GM19099 (cell line): ENCODE measurements around the gene LENG1.

Experiments used
- POLR2A ChIP-seq: IDR thresholded peaks from 3 replicates; pipeline ENCODE4 v1.6.1; 2011; ENCODE audit warnings: low read depth; ENCODE audit not compliant: insufficient read length; ENCODE audit errors: extremely low read depth

Gene LENG1

GRCh38 chr19:54138489-54139256, 20.8 kb downstream of the LENG1 start:
- no peak for TF ChIP-seq POLR2A

- TF ChIP-seq POLR2A = peak; percentile 87
Observed at GRCh38 chr19:54137699-54138488, 21.6 kb downstream of the LENG1 start, which contains the start of gene CNOT3. Gene CNOT3, plus strand, starts transcription at chr19:54137762. Its CDS starts 5,217 bp downstream, at chr19:54142979.

- TF ChIP-seq POLR2A = peak; percentile 81
Observed at GRCh38 chr19:54136864-54137698, 22.4 kb downstream of the LENG1 start.

DNA sequence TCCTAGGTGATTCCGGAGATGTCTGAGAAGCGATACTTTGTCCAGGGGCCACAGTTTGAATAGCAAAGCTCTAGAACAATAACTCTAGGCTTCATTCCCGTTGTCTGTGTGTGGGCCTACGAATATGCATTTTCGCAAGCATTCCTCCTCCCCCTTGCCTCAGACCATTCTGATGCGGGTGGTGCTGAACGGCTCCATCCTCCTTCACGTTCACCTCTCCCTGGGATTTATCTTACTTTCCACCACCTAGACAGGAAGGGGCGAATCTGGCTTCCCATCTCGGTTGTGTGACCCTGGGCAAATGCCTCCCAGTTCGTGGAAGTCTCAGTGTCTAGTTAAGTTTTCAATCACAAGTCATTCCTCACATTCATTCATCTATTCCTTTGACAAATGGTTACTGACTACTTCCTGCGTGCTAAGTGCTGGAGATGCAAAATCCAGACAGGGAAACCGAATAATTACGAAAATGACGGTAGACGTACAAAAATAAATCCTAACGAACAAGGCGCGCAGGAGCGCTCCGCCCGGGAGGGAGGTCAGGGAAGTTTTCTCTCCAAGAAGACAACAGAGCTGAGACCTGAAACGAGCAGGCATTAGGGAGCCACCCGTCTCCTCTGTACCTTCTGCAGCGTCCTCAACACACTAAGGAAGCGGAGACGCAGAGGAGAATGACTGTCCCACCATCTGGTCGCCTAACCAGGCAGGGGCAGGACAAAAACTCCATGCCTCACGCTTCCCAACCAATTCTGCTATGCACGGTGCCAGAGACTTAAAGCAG, 23.2 kb downstream of the LENG1 start:
- TF ChIP-seq POLR2A = no peak

- TF ChIP-seq POLR2A = no peak
Observed at GRCh38 chr19:54133957-54134590, 25.4 kb downstream of the LENG1 start.

- TF ChIP-seq POLR2A = no peak
Observed at GRCh38 chr19:54133312-54133956, 26.1 kb downstream of the LENG1 start.

GRCh38 chr19:54129617-54129996, 29.9 kb downstream of the LENG1 start:
- TF ChIP-seq POLR2A = no peak

DNA sequence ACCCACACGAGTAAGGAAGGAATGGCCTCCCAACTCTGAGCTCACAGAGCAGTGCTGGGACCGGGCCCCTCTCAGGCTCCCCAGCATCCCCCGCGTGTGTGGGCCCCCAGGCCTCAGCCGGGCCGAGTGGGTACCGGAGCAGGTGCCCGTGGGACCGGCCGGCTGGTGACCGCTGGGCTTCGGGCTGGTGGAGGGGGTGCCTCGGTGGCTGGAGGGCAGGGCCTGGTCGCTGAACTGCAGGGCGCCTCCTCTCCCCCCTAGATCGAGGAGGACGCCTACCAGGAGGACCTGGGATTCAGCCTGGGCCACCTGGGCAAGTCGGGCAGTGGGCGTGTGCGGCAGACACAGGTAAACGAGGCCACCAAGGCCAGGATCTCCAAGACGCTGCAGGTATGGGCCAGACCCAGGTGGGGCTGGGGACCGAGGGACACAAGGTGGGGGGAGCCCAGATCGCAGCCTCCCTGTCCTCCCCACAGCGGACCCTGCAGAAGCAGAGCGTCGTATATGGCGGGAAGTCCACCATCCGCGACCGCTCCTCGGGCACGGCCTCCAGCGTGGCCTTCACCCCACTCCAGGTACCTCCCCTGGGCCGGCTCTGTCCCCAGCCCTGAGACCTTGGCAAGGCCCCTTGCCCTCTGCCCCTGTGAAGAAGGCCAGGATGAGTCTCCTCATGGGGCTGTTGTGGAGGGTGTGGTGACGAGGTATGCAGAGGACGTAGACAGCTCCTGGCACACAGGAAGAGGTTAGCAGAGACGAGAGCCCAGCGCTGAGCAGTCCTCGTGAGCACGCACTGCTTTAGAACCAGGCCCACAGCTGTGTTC, 30.5 kb downstream of the LENG1 start:
- TF ChIP-seq POLR2A = no peak

DNA sequence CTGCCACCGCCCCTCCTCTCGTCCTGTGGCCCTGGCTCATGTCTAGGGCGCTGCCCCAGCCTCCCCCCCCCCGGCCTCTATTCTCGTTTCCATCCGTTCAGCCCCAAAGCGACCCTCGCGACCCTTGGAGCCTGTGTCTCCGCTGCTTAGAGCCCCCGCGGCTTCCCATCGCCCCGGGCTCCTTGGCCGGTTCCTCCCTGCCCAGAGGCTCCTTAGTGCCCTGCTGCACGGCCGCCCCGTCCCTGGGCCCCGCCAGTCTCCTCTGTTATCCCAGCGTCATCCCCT, 31.1 kb downstream of the LENG1 start:
- TF ChIP-seq POLR2A = no peak

- no peak for TF ChIP-seq POLR2A
Observed at GRCh38 chr19:54127688-54128440, 31.7 kb downstream of the LENG1 start.

GRCh38 chr19:54125713-54126112, 33.8 kb downstream of the LENG1 start:
- no peak for TF ChIP-seq POLR2A

- no peak for TF ChIP-seq POLR2A
Observed at GRCh38 chr19:54124393-54124792, 35.1 kb downstream of the LENG1 start.
